ENCODE results near the gene TEDDM1. TPM values are rescaled to one million over a fixed set of nuclear protein-coding genes. Genes with fewer than 3 reads are reported as not detected.

The TEDDM1 gene
- total and polyA plus RNA-seq, 4 donors, result 0.08 TPM; not detected in 3

GRCh38 chr1:182394055-182394775, 6.3 kb downstream of the TEDDM1 start:
- no peak overlapping the region for H3K4me3 ChIP-seq (ENCODE audit: low read depth in 1 of 3, low read length in 3 of 3)
- H3K36me3 ChIP-seq (ENCODE audit: control insufficient read depth in 4 of 4, insufficient read depth in 3 of 4, low read depth in 1 of 4, low read length in 3 of 4), result no peaks in the 10 kb centered on the region
- H3K9me3 ChIP-seq (ENCODE audit: control insufficient read depth in 4 of 4, low read length in 3 of 4), result no peaks in the 10 kb centered on the region
- WGBS, result 81% methylated on average over 5 of the region's 5 CpGs
- TF ChIP-seq NR2F2 (IDR thresholded peaks at IDR 0.05), result no peak
- no peak for TF ChIP-seq JUND (IDR thresholded peaks at IDR 0.05)
- TF ChIP-seq HNF4A (conservative IDR thresholded peaks at IDR 0.05), result no peak
- TF ChIP-seq ATF3 (IDR thresholded peaks at IDR 0.05), result no peak
- no peak for TF ChIP-seq GABPA (IDR thresholded peaks at IDR 0.05 in 1 of 2, conservative IDR thresholded peaks at IDR 0.05 in 1 of 2)
- TF ChIP-seq HNF4G (IDR thresholded peaks at IDR 0.05), result no peak
- no peak for TF ChIP-seq FOXA1 (IDR thresholded peaks at IDR 0.05)
- no peak for TF ChIP-seq REST (IDR thresholded peaks at IDR 0.05)
- no peak for TF ChIP-seq MAX (IDR thresholded peaks at IDR 0.05)
- no peak for TF ChIP-seq RXRA (IDR thresholded peaks at IDR 0.05)
- TF ChIP-seq ZBTB33 (IDR thresholded peaks at IDR 0.05), result no peak
- H3K27ac ChIP-seq (ENCODE audit: low read depth in 1 of 2, low read length in 2 of 2), result peak overlapping the region; percentile 26 to 48
- H3K9ac ChIP-seq (ENCODE audit: low read depth in 1 of 2, low read length in 2 of 2), result no peak overlapping the region
- DNase-seq (ENCODE audit: low spot score), result no peak
- H3K4me1 ChIP-seq (ENCODE audit: control insufficient read depth in 4 of 4, insufficient read depth in 4 of 4, low read length in 3 of 4), result peaks cover 0 to 19% (median 9%) of the 10 kb centered on the region in 4 donors
- H3K27me3 ChIP-seq (ENCODE audit: control insufficient read depth in 4 of 4, insufficient read depth in 4 of 4, low read length in 3 of 4), result no peaks in the 10 kb centered on the region

- H3K4me1 ChIP-seq (ENCODE audit: control insufficient read depth in 4 of 4, insufficient read depth in 4 of 4, low read length in 3 of 4), result peaks cover 0 to 35% (median 15%) of the 10 kb centered on the region in 4 donors
- no peak for TF ChIP-seq EGR1 (IDR thresholded peaks at IDR 0.05; ENCODE audit: low read depth in 2 of 2)
- TF ChIP-seq ATF3 (IDR thresholded peaks at IDR 0.05), result no peak
- TF ChIP-seq TAF1 (conservative IDR thresholded peaks at IDR 0.05), result no peak
- TF ChIP-seq RAD21 (IDR thresholded peaks at IDR 0.05), result peak in 1 of 2 donors; percentile 6
- no peak for TF ChIP-seq FOXA2 (IDR thresholded peaks at IDR 0.05)
- TF ChIP-seq NR2F2 (IDR thresholded peaks at IDR 0.05), result no peak
- TF ChIP-seq RXRA (IDR thresholded peaks at IDR 0.05), result no peak
- TF ChIP-seq HNF4A (conservative IDR thresholded peaks at IDR 0.05), result no peak
- no peak for TF ChIP-seq MAX (IDR thresholded peaks at IDR 0.05)
- H3K27ac ChIP-seq (ENCODE audit: low read depth in 1 of 2, low read length in 2 of 2), result peak overlapping the region; percentile 94 to 97
- DNase-seq (ENCODE audit: low spot score), result no peak
- H3K27me3 ChIP-seq (ENCODE audit: control insufficient read depth in 4 of 4, insufficient read depth in 4 of 4, low read length in 3 of 4), result no peaks in the 10 kb centered on the region
- H3K36me3 ChIP-seq (ENCODE audit: control insufficient read depth in 4 of 4, insufficient read depth in 3 of 4, low read depth in 1 of 4, low read length in 3 of 4), result peaks cover 0 to 12% (median 10%) of the 10 kb centered on the region in 4 donors
- 13% methylated on average over 47 of the region's 47 CpGs for WGBS
- peak overlapping the region; percentile 70 to 92 (median 75) for H3K4me3 ChIP-seq (ENCODE audit: low read depth in 1 of 3, low read length in 3 of 3)
- H3K9ac ChIP-seq (ENCODE audit: low read depth in 1 of 2, low read length in 2 of 2), result peak overlapping the region; percentile 80 to 86
- H3K9me3 ChIP-seq (ENCODE audit: control insufficient read depth in 4 of 4, low read length in 3 of 4), result no peaks in the 10 kb centered on the region
These were observed 8.1 kb downstream of the TEDDM1 start for GRCh38 chr1:182392050-182393028.
